Measurements from ENCODE around the gene TENT4A.

DNA sequence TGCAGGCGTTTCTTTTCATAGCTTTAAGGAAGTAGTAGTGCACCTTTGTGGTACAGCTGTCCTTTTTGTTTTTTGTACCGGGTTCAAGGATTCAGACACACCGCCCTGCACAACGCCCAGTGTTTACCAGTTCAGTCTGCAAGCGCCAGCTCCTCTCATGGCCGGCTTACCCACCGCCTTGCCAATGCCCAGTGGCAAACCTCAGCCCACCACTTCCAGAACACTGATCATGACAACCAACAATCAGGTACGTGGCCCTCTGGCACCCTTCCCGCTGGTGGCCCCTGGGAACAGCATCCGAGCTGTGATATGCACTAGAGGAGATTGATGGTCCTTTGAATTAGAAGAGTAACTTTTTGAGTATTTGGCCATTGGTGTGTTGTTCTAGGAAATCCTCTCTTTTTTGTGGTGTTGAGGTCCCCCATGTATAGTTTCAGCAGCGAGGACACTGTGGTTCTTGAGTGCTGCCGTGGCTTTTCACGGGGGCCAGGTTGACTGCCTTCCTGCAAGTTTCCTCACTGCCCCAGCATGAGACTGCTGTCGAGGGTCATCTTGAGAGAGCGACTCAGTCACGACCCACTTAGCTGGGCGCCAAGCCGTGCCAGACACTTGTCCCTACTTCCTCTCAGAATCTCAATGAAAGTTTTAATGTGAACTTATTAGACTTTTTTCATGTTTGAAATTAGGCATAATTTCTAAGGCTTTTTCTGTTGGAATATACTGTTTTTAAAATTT, 37.9 kb downstream of the TENT4A start:
- TF ChIP-seq NFYB (IDR thresholded peaks at IDR 0.05; ENCODE audit: insufficient read depth, low read depth, low read length) (no peak), BRCA1 (IDR thresholded peaks at IDR 0.05; ENCODE audit: low read depth, low read length) (no peak)
